PC-9 (cell line): Measurements from ENCODE around the gene TMEM273. TPM values are rescaled to one million over a fixed set of nuclear protein-coding genes. Genes with fewer than 3 reads are reported as not detected.

Experiments
- BruUV-seq: library from RNA; stranded (reverse); fragments of 400-500 nt; replicated peaks from 2 replicates; lab custom pipeline; 2021; lab: Mats Ljungman, UMichigan
- CTCF ChIA-PET: fragments of 300-600 bp; sonication (Branson Sonifier 250); formaldehyde crosslinking; loops from one replicate; lab custom pipeline; 2022; ENCODE audit warnings: antibody characterized with exemption; lab: Charles Lee
- POLR2A ChIA-PET: fragments of 300-600 bp; sonication (Branson Sonifier 250); formaldehyde crosslinking; loops from one replicate; lab custom pipeline; 2022; ENCODE audit warnings: antibody characterized with exemption; ENCODE audit not compliant: unreplicated experiment; lab: Charles Lee
- DNase-seq, 2 experiments: peaks; one replicate each; pipeline versions ENCODE4 v3.0.0 to v3.0.0-alpha.2; 2015 to 2022; ENCODE audit warnings: mixed read lengths in 1 of 2
- H2AFZ ChIP-seq: fragments of 200-600 bp; sonication (generic); 2 replicates; pipeline ENCODE4 v1.8.1; 2017; ENCODE audit warnings: antibody characterized with exemption
- H3F3A ChIP-seq: fragments of 200-600 bp; sonication (generic); 2 replicates; pipeline ENCODE4 v1.8.1; 2017; ENCODE audit warnings: antibody characterized with exemption, mild to moderate bottlenecking, low read depth; ENCODE audit not compliant: insufficient read depth
- H3K27ac ChIP-seq: fragments of 200-600 bp; sonication (generic); 2 replicates; pipeline ENCODE4 v1.6.1; 2016; ENCODE audit warnings: mixed run types
- H3K27me3 ChIP-seq: fragments of 200-600 bp; sonication (generic); 2 replicates; pipeline ENCODE4 v1.6.1; 2016; ENCODE audit warnings: low read depth, mixed run types; ENCODE audit not compliant: insufficient read depth
- H3K36me3 ChIP-seq: fragments of 200-600 bp; sonication (generic); 2 replicates; pipeline ENCODE4 v1.6.1; 2016; ENCODE audit warnings: low read depth, mixed run types
- H3K4me1 ChIP-seq: fragments of 200-600 bp; sonication (generic); replicated peaks from 2 replicates; pipeline ENCODE4 v1.6.1; 2016; ENCODE audit warnings: mixed run types; ENCODE audit not compliant: insufficient read depth
- H3K4me2 ChIP-seq: fragments of 200-600 bp; sonication (generic); 2 replicates; pipeline ENCODE4 v1.6.1; 2017; ENCODE audit warnings: mixed run types
- H3K4me3 ChIP-seq: fragments of 200-600 bp; sonication (generic); 2 replicates; pipeline ENCODE4 v1.6.1; 2016; ENCODE audit warnings: mixed run types
- H3K79me2 ChIP-seq: fragments of 200-600 bp; sonication (generic); 2 replicates; pipeline ENCODE4 v1.6.1; 2017; ENCODE audit warnings: low read depth, mixed run types
- H3K9me2 ChIP-seq: fragments of 200-600 bp; sonication (generic); 2 replicates; pipeline ENCODE4 v1.8.1; 2017; ENCODE audit warnings: mild to moderate bottlenecking; ENCODE audit not compliant: insufficient read depth
- H3K9me3 ChIP-seq: fragments of 200-600 bp; sonication (generic); 2 replicates; pipeline ENCODE4 v1.8.1; 2016; ENCODE audit warnings: low read depth; ENCODE audit not compliant: insufficient read depth
- H4K20me1 ChIP-seq: fragments of 200-600 bp; sonication (generic); 2 replicates; pipeline ENCODE4 v1.8.1; 2017; ENCODE audit not compliant: insufficient read depth
- CTCF ChIP-seq: fragments of 200-600 bp; sonication (generic); conservative IDR thresholded peaks from 2 replicates; pipeline ENCODE4 v1.6.1; 2017; ENCODE audit warnings: mixed run types, antibody characterized with exemption, mild to moderate bottlenecking, moderate library complexity
- EZH2 ChIP-seq: fragments of 200-600 bp; sonication (generic); IDR thresholded peaks from 2 replicates; pipeline ENCODE4 v1.8.0; 2017; ENCODE audit warnings: antibody characterized with exemption, low read depth
- intact Hi-C: fragments of 100-400 bp; cut with micrococcal nuclease; formaldehyde crosslinking; loops from one replicate; pipeline ENCODE4 v1.10.0; 2022; ENCODE audit not compliant: unreplicated experiment
- total RNA-seq: library from RNA; stranded (reverse); gene quantifications from 2 replicates; pipeline ENCODE4 v1.2.3, GENCODE V29; 2021

Gene TMEM273
- total RNA-seq, 1 experiment from 2014 or later = 0.26 TPM

GRCh38 chr10:49168831-49169500, 19.2 kb downstream of the TMEM273 start:
- no peaks in the 10 kb centered on the region for H3K27me3 ChIP-seq
- no peaks in the 10 kb centered on the region for H3K79me2 ChIP-seq
- no peaks in the 10 kb centered on the region for H4K20me1 ChIP-seq
- no peak for TF ChIP-seq EZH2
- TF ChIP-seq CTCF = no peak
- no peak for DNase-seq
- no peaks in the 10 kb centered on the region for H3K4me1 ChIP-seq
- H3K9me3 ChIP-seq = no peaks in the 10 kb centered on the region
- BruUV-seq = no TSS peak
- H3K4me3 ChIP-seq = no peak overlapping the region
- ChIA-PET POLR2A (no interaction called here), CTCF (no interaction called here)
- H3K36me3 ChIP-seq = no peaks in the 10 kb centered on the region
- no peak overlapping the region for H2AFZ ChIP-seq
- no peak overlapping the region for H3K4me2 ChIP-seq
- H3K9me2 ChIP-seq = no peaks in the 10 kb centered on the region
- H3F3A ChIP-seq = no peaks in the 10 kb centered on the region
- intact Hi-C loops = no loop called here
- H3K27ac ChIP-seq = no peak overlapping the region

- Histone ChIP-seq H3K4me1 (no peaks in the 10 kb centered on the region), H3K27ac (no peak overlapping the region), H2AFZ (no peak overlapping the region), H4K20me1 (no peaks in the 10 kb centered on the region), H3K9me3 (no peaks in the 10 kb centered on the region), H3F3A (no peaks in the 10 kb centered on the region), H3K4me2 (no peak overlapping the region), H3K27me3 (no peaks in the 10 kb centered on the region), H3K79me2 (no peaks in the 10 kb centered on the region), H3K9me2 (no peaks in the 10 kb centered on the region), H3K36me3 (no peaks in the 10 kb centered on the region), H3K4me3 (no peak overlapping the region)
- BruUV-seq = no TSS peak
- intact Hi-C loops = no loop called here
- no peak for TF ChIP-seq EZH2
- TF ChIP-seq CTCF = no peak
- POLR2A ChIA-PET = no interaction called here
- CTCF ChIA-PET = no interaction called here
- no peak for DNase-seq
These were observed 20.0 kb downstream of the TMEM273 start for GRCh38 chr10:49168171-49168540.

- H3K9me3 ChIP-seq = no peaks in the 10 kb centered on the region
- no peaks in the 10 kb centered on the region for H3K36me3 ChIP-seq
- H3K4me3 ChIP-seq = no peak overlapping the region
- no peaks in the 10 kb centered on the region for H3K79me2 ChIP-seq
- no peaks in the 10 kb centered on the region for H4K20me1 ChIP-seq
- H3K9me2 ChIP-seq = no peaks in the 10 kb centered on the region
- ChIA-PET CTCF (no interaction called here), POLR2A (no interaction called here)
- H3F3A ChIP-seq = no peaks in the 10 kb centered on the region
- TF ChIP-seq EZH2 = no peak
- no peak for TF ChIP-seq CTCF
- no peak overlapping the region for H3K27ac ChIP-seq
- DNase-seq = no peak
- H3K4me2 ChIP-seq = no peak overlapping the region
- H3K27me3 ChIP-seq = no peaks in the 10 kb centered on the region
- no peaks in the 10 kb centered on the region for H3K4me1 ChIP-seq
- intact Hi-C loops = no loop called here
- no TSS peak for BruUV-seq
- H2AFZ ChIP-seq = no peak overlapping the region
These were observed 20.6 kb downstream of the TMEM273 start for GRCh38 chr10:49167425-49168170.
